Measurements from ENCODE around the gene NSD1. TPM values are rescaled to one million over a fixed set of nuclear protein-coding genes. Genes with fewer than 3 reads are reported as not detected.

The NSD1 gene
- total RNA-seq, 1 experiment from 2014 or later: 58.8 TPM

- intact Hi-C loops (cut with micrococcal nuclease): no loop called here
- no TSS peak for BruUV-seq (replicated peaks)
- H3K4me1 ChIP-seq (ENCODE audit: control insufficient read depth in 1 of 2, insufficient read depth in 2 of 2, low read length in 2 of 2): no peaks in the 10 kb centered on the region
- no peaks in the 10 kb centered on the region for H3K9me2 ChIP-seq (ENCODE audit: insufficient read depth)
- DNase-seq (ENCODE audit: low read depth, low spot score) (no peak), ATAC-seq (no peak)
- ChIA-PET RAD21 (ENCODE audit: low non-redundant PET in 1 of 2, low total read pairs in 2 of 2, uncharacterized antibody in 2 of 2, unreplicated experiment in 2 of 2) (no interaction called here), CTCF (no interaction called here), POLR2A (no interaction called here)
- H3K9ac ChIP-seq (ENCODE audit: low read length): no peak overlapping the region
- H3K4me3 ChIP-seq (replicated peaks in 1 of 2; ENCODE audit: low read depth in 1 of 2, low read length in 2 of 2): no peak overlapping the region
- TF ChIP-seq ZBTB33 (IDR thresholded peaks at IDR 0.05; ENCODE audit: extremely low read depth, insufficient replicate concordance, low read length): no peak
- TF ChIP-seq MAX (IDR thresholded peaks at IDR 0.05): no peak
- TF ChIP-seq SIN3A (IDR thresholded peaks at IDR 0.05; ENCODE audit: low read depth): no peak
- TF ChIP-seq CTCF (IDR thresholded peaks at IDR 0.05 in 2 of 3, conservative IDR thresholded peaks at IDR 0.05 in 1 of 3; ENCODE audit: borderline replicate concordance in 1 of 3, insufficient read depth in 1 of 3, low read depth in 2 of 3, low read length in 2 of 3): no peak
- no peak for TF ChIP-seq ATF3 (IDR thresholded peaks at IDR 0.05)
- H3K4me2 ChIP-seq (ENCODE audit: low read length): no peak overlapping the region
- H4K20me1 ChIP-seq (ENCODE audit: insufficient read depth): no peaks in the 10 kb centered on the region
- H3K79me2 ChIP-seq (ENCODE audit: insufficient read depth, low read length): peaks cover 3% of the 10 kb centered on the region; the same call in 1 of the 2 replicates
- no peak overlapping the region for H3K27ac ChIP-seq (ENCODE audit: low read depth, low read length)
- H3K9me3 ChIP-seq (ENCODE audit: control insufficient read depth in 1 of 2, insufficient read depth in 1 of 2, low read depth in 1 of 2, low read length in 2 of 2): no peaks in the 10 kb centered on the region
- no peaks in the 10 kb centered on the region for H3K27me3 ChIP-seq (ENCODE audit: insufficient read depth, low read length)
- H3K36me3 ChIP-seq (ENCODE audit: control insufficient read depth in 1 of 2, insufficient read depth in 2 of 2, low read length in 2 of 2): peaks cover 0 to 19% of the 10 kb centered on the region in 2 experiments; a peak in 3 of 4 replicates
- no peak overlapping the region for H2AFZ ChIP-seq (ENCODE audit: low read depth, low read length, poor library complexity, severe bottlenecking)
These were observed 127.9 kb downstream of the NSD1 start for GRCh38 chr5:177261510-177261909.

All from HCT116 (cell line).